ENCODE data around the gene CPA4. TPM values are rescaled to one million over a fixed set of nuclear protein-coding genes. Genes with fewer than 3 reads are reported as not detected.

The CPA4 gene
- total and polyA plus RNA-seq, 2 experiments from 2014 or later = not detected

DNA sequence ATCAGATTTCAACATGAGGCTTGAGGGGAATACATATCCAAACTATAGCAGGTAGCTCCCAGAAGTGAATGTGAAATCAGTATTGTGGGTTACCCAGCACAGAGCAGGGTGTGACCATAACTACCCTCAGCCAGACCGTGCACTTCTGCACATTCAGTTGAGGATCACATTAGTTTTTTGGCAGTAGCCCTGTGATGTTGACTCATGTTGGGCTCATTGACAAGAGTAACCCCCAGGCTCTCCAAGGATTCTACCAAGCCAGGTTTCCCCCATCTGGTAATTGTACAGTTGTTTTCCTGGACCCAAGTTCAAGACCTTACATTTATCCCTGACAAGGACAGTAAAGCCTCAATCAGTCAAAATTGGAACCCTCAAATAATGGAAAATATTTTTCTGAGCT, 11.7 kb upstream of the CPA4 start (continued):
- no peak for TF ChIP-seq ZNF462 (CRISPR knock-in tag; IDR thresholded peaks at IDR 0.05)

DNA sequence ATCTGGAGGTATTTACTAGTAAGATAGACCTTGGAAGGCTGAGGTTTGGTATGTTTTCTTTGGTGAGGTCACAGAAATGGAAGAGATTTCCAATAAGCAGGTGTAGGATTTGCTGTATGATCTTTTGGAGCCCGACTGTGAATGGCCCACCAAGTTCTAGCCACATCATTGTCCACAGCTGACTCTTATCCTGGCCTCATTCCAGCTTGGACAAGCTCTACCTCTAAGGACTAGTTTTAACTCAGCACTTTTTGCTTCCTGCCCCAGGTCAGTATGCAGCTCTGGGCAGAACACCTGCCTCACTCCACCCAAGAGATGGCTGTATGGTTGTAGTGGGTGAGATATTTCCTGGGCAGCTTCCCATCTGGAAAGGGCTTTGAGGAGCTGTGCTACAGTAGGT, 6.1 kb upstream of the CPA4 start:
- no peaks in the 10 kb centered on the region for H3K27me3 ChIP-seq (ENCODE audit: insufficient read depth)
- no peak overlapping the region for H3K27ac ChIP-seq (ENCODE audit: low read depth)
- peaks cover 7% of the 10 kb centered on the region for H3K27me3 Mint-ChIP-seq (ENCODE audit: insufficient read depth, low read depth, poor library complexity)
- no peak overlapping the region for H3K4me3 Mint-ChIP-seq
- H2AFZ ChIP-seq = 0 out of 2 replicates have a peak overlapping the region, but pooled peaks have one; percentile 28
- H3K4me1 ChIP-seq (ENCODE audit: insufficient read depth) = no peaks in the 10 kb centered on the region
- H3K79me2 ChIP-seq (replicated peaks; ENCODE audit: insufficient read depth) = no peaks in the 10 kb centered on the region
- H3K9me2 ChIP-seq (ENCODE audit: insufficient read depth) = peaks cover 10% of the 10 kb centered on the region
- no peaks in the 10 kb centered on the region; the same call in 2 of the 3 replicates for H3K36me3 Mint-ChIP-seq (ENCODE audit: low read depth)
- ATAC-seq (no peak), DNase-seq (ENCODE audit: low spot score) (no peak)
- no peaks in the 10 kb centered on the region; the same call in 2 of the 3 replicates for H3K4me1 Mint-ChIP-seq
- H3K27ac Mint-ChIP-seq = no peak overlapping the region
- H3F3A ChIP-seq (replicated peaks; ENCODE audit: low read depth) = no peaks in the 10 kb centered on the region
- no peaks in the 10 kb centered on the region; the same call in 2 of the 3 replicates for H3K9me3 Mint-ChIP-seq
- H3K36me3 ChIP-seq (ENCODE audit: insufficient read depth) = no peaks in the 10 kb centered on the region
- H3K4me2 ChIP-seq = no peak overlapping the region
- H4K20me1 ChIP-seq (replicated peaks; ENCODE audit: insufficient read depth) = no peaks in the 10 kb centered on the region
- no peak overlapping the region for H3K4me3 ChIP-seq
- TF ChIP-seq ZNF462 (CRISPR knock-in tag; IDR thresholded peaks at IDR 0.05) (no peak), STAT1 (IDR thresholded peaks at IDR 0.05; ENCODE audit: unreplicated experiment) (no peak), ZNF331 (CRISPR knock-in tag; IDR thresholded peaks at IDR 0.05; ENCODE audit: low read depth) (no peak), JUNB (IDR thresholded peaks at IDR 0.05; ENCODE audit: unreplicated experiment) (no peak)
- TF ChIP-seq, protein P1, sequence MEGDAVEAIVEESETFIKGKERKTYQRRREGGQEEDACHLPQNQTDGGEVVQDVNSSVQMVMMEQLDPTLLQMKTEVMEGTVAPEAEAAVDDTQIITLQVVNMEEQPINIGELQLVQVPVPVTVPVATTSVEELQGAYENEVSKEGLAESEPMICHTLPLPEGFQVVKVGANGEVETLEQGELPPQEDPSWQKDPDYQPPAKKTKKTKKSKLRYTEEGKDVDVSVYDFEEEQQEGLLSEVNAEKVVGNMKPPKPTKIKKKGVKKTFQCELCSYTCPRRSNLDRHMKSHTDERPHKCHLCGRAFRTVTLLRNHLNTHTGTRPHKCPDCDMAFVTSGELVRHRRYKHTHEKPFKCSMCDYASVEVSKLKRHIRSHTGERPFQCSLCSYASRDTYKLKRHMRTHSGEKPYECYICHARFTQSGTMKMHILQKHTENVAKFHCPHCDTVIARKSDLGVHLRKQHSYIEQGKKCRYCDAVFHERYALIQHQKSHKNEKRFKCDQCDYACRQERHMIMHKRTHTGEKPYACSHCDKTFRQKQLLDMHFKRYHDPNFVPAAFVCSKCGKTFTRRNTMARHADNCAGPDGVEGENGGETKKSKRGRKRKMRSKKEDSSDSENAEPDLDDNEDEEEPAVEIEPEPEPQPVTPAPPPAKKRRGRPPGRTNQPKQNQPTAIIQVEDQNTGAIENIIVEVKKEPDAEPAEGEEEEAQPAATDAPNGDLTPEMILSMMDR (conservative IDR thresholded peaks at IDR 0.05; ENCODE audit: low read depth in 2 of 2) = no peak

All from GM23338 (cell line).